Stimulated activated CD4-positive, alpha-beta T cell treated with anti-CD3 and anti-CD28 coated beads, Interleukin-12 subunit alpha, Interleukin-12 subunit beta, amount 100 ng/mL, for 48 hours (primary cell): Measurements from ENCODE around the gene MFSD1.
A peak's percentile ranks its signal among the peaks of the same experiment; 100 is the strongest.

Experiments
- DNase-seq, 3 donors: peaks; one replicate each; pipeline ENCODE4 v3.0.0-alpha.2; 2020; ENCODE audit warnings: low read depth in 2 of 3, low spot score in 1 of 3

MFSD1 gene, protein sequence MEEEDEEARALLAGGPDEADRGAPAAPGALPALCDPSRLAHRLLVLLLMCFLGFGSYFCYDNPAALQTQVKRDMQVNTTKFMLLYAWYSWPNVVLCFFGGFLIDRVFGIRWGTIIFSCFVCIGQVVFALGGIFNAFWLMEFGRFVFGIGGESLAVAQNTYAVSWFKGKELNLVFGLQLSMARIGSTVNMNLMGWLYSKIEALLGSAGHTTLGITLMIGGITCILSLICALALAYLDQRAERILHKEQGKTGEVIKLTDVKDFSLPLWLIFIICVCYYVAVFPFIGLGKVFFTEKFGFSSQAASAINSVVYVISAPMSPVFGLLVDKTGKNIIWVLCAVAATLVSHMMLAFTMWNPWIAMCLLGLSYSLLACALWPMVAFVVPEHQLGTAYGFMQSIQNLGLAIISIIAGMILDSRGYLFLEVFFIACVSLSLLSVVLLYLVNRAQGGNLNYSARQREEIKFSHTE

DNA sequence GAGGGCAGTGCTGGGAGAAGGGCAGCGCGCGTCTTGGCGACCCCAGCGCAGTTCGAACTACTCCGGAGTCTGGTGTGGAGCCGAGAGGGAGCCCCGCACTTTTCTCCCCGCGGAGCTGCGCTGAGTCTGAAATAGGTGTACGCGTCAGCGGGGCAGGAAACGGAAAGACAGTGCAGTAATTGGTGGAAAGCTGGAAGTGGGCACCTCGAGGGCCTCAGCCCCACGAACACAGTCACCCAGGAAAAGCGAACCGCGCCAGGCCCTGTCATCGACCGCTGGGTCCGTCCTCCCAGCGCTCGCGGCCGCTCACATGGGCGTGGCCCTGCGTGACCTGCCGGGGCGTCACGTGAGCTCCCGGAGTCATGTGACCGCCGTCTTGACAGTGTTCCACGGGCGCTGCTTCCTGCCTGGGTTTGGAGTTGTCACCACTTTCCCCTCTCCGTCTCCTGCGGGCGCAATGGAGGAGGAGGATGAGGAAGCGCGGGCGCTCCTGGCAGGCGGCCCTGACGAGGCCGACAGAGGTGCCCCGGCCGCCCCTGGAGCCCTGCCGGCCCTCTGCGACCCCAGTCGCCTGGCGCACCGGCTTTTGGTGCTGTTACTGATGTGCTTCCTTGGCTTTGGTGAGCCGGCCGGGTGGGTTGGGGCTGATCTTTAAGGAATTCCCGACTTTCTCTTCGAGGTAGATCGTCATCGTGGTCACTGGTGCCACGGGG, at the start of gene MFSD1:
MFSD1 (plus strand) TSS at position 359 of the 713 bp plus-strand sequence; CDS start at position 458, 99 bp downstream.
- peak; percentile 79 to 87 (median 79) for DNase-seq

DNA sequence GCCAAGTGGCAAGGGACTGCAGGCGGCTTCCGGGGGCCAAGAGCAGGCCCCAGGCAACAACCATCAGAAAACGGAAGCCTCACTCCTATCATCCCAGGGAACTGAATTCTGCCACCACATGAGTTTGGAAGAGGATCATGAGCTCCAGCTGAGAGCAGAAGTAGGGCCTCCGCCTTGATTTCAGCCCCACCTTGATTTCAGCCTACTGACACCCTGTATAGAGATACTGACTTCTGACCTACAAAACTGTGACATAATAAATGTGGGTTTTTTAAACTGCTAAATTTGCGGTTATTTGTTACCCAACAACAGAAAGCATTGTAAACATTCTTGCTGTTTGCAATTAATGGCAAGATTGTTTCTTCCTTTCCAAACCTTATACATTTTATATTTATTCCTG, 48.0 kb upstream of the MFSD1 start:
- DNase-seq: no peak

- DNase-seq: no peak
Observed at GRCh38 chr3:158755421-158755820, 46.4 kb upstream of the MFSD1 start.

- DNase-seq: no peak
Observed at GRCh38 chr3:158761350-158761749, 40.5 kb upstream of the MFSD1 start.

- no peak for DNase-seq
Observed at GRCh38 chr3:158762701-158763100, 39.2 kb upstream of the MFSD1 start.

GRCh38 chr3:158763421-158763820, 38.4 kb upstream of the MFSD1 start:
- DNase-seq: no peak

GRCh38 chr3:158765518-158766205, 36.2 kb upstream of the MFSD1 start:
- no peak for DNase-seq

GRCh38 chr3:158766364-158766763, 35.5 kb upstream of the MFSD1 start:
- no peak for DNase-seq

DNA sequence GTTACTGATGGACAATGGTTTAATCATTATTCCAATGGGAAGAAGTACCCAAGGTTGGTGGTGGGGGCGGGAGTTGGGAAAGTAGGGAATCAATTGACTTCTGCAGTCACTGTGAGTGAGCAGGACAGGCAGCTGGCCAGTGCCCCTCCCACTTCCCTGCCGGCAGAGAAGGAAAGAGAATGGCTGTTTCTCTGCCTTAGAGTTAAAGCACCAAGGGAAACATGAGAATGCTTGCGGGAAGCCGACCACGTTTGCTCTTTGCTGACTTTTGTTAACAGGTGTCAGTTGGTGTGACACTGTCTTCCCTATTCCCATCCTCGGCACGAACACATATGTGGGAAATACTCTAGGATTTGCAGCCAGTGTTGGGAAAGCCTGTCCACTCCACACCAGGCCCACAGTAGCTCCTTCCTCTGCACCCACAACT, 33.5 kb upstream of the MFSD1 start:
- no peak for DNase-seq

GRCh38 chr3:158768881-158769543, 32.8 kb upstream of the MFSD1 start:
- DNase-seq: no peak

DNA sequence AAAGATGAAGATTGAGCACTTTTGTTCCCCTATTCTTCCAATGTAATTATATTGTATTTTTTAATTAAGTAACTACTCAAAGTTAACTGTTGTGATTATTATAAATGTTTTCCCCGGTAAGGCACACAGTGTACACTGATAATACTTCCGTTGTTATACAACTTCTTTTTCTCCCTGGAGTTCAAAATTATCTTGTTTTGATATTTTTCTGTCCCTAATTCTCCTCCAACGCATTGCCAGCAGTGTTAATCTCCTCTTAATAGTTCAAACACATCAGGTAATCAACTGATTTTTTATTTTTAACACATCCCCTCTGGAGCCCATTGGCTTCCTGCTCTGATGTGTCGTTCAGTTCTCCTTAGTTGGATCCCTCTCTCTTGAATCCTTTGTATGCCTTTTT, 32.3 kb upstream of the MFSD1 start:
- DNase-seq: no peak

DNA sequence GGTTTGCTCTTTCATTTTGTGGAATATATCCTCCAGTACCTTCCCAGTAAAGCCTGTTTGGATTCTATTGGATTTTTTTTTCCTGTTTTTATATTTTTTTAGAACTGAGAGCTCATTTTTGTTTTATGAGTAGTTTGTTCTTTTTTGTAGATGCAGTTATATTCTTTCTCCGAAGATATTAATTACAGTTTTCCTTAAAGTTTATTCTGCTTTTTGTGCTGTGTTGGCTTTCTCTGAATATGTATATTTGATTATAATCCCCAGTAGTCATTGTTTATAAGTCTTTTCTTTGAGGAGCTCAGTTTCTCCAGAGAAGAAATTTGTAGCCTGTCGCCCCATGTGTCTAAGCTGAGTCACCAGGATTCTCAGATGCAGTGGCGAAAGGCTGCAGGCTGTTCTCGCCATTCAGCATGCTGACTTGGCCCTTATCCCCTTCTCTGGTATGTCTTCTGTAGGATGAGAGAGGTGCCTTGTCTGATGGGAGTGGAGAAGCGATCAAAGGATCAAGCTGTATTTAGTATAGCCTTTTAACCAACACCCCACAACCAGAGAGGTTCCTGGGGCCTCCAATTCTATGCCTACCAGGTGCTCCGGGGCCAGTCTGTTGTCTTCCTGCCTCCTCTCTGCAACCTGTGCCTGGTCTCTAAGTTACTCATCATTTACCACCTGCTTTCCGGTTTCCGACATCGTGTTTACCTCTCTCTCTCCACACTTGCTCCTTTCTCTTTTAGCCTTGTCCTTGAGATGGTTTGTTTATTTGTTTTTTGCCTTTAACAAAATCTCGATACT, 31.7 kb upstream of the MFSD1 start:
- no peak for DNase-seq

DNA sequence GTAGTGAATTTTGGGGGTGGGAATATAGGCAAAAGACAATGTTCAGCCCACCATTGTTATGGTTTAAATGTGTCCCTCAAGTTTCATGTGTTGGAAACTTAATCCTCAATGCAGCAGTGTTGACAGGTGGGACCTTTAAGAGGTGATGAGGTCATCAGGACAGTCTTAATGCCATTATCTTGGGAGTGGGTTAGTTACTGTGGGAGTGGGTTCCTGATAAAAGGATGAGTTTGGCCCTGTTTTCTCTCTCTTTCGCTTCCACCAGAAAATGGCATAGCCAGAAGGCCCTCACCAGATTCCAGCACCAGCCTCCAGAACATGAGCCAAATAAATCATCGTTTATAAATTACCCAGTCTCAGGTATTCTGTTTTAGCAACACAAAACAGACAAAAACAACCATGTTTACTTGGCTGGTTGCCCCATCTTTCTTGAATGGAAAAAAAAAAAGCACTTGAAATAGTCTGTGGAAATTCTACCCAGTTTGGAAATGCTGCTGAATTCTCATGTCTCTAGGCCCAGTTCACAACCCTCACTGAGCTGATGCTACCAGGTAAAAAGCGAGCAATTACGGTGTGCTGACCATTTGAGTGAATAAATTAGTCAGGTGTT, 31.0 kb upstream of the MFSD1 start:
- no peak for DNase-seq

DNA sequence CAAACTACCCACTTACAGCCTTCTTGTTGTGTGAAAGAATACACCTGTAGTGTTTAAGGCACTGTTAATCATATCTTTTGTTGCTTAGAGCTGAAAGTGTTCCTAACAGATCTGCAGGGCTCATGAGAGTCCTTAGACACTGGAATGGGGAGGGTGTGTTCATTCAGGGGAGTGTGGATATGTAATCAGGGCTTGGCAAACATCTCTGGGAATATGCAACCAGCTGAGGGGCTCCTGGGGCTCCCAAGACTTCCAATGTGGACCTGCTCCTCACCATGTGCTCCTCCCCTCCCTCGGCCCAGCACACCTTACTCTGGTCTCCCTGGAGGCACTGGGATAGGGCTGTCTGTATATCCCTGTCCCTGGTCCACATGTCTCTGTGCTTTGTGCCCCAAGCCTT, 30.3 kb upstream of the MFSD1 start:
- DNase-seq: no peak

- no peak for DNase-seq
Observed at GRCh38 chr3:158771982-158772381, 29.9 kb upstream of the MFSD1 start.

DNA sequence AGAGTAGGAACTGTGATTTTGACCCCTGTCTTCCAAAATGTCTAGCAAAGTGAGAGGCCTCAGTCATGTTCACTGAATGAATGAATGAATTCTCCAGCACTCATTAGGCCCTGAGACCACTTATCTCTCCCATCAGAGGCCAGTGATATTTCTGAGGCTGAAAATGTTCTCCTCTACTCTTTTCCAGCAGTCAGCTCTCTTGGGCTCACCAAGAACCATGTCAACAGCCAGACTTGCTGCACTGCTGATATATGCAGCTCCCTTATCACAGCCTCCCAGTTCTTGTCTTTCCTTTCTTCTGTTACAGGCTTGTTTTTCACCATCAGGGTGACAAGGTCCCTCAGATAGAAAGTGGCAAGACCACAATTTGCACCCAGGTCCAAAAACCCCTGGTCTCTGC, 28.7 kb upstream of the MFSD1 start:
- DNase-seq: no peak

DNA sequence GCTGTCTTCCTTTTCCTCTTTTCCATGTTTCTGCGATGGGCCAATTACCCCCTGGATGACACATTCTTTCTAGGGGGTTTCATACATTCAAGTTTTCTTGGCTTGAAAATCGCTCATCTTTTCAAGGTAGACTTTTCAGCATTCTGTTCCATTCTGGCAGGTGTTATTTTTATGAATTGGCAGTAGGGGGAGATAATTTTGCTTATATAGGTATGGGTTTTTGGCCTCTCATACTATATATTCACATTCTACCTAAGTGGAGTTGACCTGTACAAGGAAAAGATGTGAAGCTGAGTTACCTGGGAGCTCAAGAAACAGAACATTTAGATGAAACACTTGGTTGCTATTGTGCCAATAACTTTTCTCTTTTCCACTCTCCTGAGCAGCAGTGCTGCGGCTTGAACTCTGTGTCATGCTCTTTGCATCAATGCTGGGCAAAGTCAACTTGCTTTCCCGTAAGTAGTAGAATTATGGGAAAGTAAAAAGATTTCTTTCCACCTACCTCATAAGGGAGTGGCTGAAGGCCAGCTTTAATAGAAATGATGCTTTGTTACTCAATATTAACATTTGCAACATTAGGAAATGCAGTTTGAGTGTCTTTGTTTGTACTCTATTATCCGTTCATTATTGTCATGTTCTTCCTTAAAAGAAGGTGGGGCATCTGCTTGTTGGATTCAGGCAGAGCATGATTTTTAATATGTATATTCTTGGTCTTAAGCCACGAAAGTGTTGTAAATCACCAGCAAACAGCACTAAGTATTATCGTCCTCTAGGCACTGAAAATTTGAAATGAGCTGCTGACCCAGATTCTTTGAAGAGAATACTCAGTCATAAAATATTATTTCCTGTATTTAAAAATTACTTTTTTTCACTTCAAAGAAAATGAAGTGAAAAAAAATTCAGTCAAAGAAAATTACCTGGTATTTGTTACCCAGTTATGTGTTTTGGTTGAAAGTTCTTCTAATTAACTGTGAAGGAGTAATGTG, 27.7 kb upstream of the MFSD1 start:
- DNase-seq: no peak

DNA sequence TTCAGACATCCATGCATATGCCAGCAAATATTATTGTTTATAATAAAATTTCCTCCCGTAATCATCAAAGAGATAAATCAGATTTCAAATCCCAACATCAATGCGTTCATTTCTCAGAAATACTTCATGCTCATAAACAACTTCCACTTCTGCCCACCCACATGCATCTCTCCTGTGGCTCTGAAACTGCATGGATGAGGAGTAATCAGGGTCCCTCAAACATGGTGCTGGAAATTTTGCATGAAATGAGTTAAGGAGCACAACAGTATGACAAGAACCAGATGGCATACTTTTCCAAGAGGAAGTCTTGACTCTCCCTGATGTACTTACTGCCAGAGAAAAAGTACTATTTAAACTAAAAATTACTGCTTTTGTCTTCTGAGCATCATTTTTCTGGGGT, 26.9 kb upstream of the MFSD1 start:
- DNase-seq: no peak
